ENCODE results near the gene CABP4. TPM values are rescaled to one million over a fixed set of nuclear protein-coding genes. Genes with fewer than 3 reads are reported as not detected.

The CABP4 gene
- polyA plus RNA-seq, 3 donors = 0.33 to 1.1 (median 0.64) TPM

- DNase-seq = no peak
Measured at GRCh38 chr11:67435031-67435726, 20.0 kb upstream of the CABP4 start.

GRCh38 chr11:67435727-67436458, 19.3 kb upstream of the CABP4 start:
- no peak for DNase-seq

- no peak for DNase-seq
Measured at GRCh38 chr11:67436459-67437081, 18.6 kb upstream of the CABP4 start.

GRCh38 chr11:67437082-67437808, 17.9 kb upstream of the CABP4 start, which contains the start of gene PTPRCAP:
Gene PTPRCAP, minus strand, starts transcription at chr11:67437682. Its CDS starts 63 bp downstream, at chr11:67437619.
- DNase-seq = no peak

- no peak for DNase-seq
Measured at GRCh38 chr11:67437809-67438157, 17.4 kb upstream of the CABP4 start.

GRCh38 chr11:67438158-67438902, 16.8 kb upstream of the CABP4 start:
- no peak for DNase-seq

GRCh38 chr11:67439321-67440228, 15.6 kb upstream of the CABP4 start:
- no peak for DNase-seq

- DNase-seq = no peak
Measured at GRCh38 chr11:67440229-67441097, 14.7 kb upstream of the CABP4 start.

GRCh38 chr11:67441098-67441563, 14.0 kb upstream of the CABP4 start:
- DNase-seq = no peak

- no peak for DNase-seq
Measured at GRCh38 chr11:67441731-67442351, 13.3 kb upstream of the CABP4 start.

- no peak for DNase-seq
Measured at GRCh38 chr11:67442504-67443404, 12.4 kb upstream of the CABP4 start.

GRCh38 chr11:67445515-67445914, 9.6 kb upstream of the CABP4 start:
- DNase-seq = no peak

GRCh38 chr11:67448220-67448609, 6.9 kb upstream of the CABP4 start:
- DNase-seq = no peak

GRCh38 chr11:67449116-67449844, 5.9 kb upstream of the CABP4 start:
- no peak for DNase-seq

GRCh38 chr11:67450796-67451657, 4.1 kb upstream of the CABP4 start:
- no peak for DNase-seq

GRCh38 chr11:67451658-67451976, 3.5 kb upstream of the CABP4 start:
- DNase-seq = no peak

All from renal pelvis (tissue), 4 donors.